Mucosa of gallbladder (tissue), 1 donor: ENCODE measurements around the gene EXTL1. TPM values are rescaled to one million over a fixed set of nuclear protein-coding genes. Genes with fewer than 3 reads are reported as not detected.

ENCODE experiments used
- DNase-seq: peaks from one replicate; pipeline ENCODE4 v3.0.0-alpha.2; 2020; ENCODE audit warnings: low spot score
- total RNA-seq: library from RNA; stranded (reverse); gene quantifications from one replicate; pipeline ENCODE4 v1.2.1, GENCODE V29; 2021
- donor health status: DM: no; HTN: no; CAD: no.

EXTL1 gene
- total RNA-seq, 1 donor from 2014 or later: 1.6 TPM

DNA sequence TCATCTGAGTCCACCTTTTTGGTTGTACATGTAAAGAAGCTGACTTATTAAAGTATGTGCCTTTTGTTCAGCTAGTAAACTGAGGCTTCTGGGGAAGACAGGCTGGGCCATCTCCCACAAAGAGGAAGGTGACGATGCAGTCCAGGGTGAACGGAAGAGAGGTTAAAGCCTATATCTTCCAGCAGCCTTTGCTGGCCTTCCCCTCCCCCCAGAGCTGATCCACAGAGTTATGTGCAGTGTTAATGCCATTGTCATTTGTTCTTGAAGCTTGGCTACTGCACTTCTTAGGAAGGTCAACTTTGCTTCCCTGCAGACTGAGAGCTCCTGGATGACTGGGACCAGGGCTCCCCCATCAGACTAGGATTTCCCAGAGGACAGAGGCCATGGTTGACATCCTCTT is 22.2 kb downstream of the EXTL1 start:
- DNase-seq: no peak

DNA sequence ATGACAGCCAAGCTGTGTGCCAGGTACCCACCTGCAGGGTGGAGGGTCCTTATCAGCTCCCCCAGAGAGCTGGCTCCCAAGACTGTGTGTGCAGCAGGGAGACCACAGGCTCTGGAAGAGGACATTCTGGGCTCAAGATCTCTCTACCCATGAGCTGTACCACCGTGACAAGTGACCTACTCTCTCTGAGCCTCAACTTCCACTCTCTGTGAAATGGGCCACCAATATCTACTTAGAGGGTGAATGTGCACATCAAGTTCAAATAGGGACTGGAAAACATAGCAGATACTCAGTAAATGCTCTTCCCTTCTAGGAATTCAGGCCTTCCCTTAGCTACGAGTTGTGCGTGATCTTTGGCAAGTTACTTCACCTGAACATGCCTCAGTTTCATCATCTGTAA is 22.8 kb downstream of the EXTL1 start:
- no peak for DNase-seq

DNA sequence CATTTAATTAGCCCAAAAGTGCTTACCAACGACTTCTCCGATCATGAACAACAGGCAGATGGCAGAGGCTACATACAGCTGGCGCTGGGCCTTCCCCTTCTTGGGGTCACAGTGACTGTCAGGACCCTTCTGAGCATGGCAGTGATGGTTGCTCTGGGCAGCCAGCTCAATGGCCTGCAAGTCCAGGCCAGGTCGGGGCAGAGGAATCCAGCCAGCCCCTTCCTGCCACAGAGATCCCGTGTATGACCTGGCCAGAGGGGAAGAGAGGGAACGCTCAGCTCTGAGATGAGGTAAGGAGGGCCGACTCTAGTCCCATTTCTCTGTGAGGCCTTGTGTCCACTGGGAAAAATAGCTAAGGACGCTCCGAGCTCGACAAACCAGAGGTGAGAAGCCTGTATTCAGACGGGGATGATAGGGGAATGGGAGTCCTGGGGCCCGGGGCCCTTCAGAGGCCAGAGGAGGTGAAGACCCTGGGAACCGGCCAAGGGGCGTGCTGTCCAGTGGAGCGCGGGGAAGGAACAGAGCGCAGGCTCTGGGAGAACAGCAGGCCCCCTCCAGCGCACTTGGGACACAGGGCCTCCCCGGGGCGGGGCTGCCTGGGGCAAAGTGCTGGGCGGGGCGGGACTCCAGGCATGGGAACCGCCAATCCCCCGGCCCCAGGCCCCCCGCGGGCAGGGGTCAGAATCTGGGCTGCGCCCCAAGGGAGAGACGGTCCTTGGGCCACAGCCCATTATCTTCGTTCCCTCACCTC is 23.6 kb downstream of the EXTL1 start:
- peak; percentile 64 for DNase-seq

DNA sequence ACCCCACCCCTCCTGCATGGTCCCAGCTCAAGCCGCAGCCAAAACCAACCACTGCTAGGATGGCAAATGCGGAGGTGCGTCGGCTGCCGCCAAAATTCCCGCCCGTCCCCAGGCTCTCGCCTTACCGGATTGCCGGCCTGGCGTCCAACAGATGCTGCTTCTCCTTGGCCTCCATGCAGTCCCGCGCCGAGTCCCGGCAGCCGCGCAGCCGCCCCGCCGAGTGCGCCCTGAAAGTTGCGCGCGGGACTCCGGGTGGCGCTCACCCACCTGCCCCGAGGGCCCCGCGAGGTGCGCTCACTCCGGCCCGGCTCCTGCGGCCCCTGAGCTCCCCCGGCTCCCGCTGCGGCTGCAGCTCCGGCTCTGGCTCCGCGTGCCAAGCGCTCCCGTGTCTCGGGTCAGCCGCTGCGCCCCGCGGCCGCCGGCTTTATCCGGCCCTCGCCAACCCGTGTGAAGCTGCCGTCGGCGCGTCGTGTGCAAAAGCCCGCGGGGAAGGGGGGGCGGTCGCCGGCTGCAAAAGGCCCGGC is 24.2 kb downstream of the EXTL1 start, which contains the start of gene SLC30A2:
SLC30A2 (minus strand) TSS at position 397 of the 524 bp plus-strand sequence; CDS start at position 175, 222 bp downstream.
- DNase-seq: no peak

DNA sequence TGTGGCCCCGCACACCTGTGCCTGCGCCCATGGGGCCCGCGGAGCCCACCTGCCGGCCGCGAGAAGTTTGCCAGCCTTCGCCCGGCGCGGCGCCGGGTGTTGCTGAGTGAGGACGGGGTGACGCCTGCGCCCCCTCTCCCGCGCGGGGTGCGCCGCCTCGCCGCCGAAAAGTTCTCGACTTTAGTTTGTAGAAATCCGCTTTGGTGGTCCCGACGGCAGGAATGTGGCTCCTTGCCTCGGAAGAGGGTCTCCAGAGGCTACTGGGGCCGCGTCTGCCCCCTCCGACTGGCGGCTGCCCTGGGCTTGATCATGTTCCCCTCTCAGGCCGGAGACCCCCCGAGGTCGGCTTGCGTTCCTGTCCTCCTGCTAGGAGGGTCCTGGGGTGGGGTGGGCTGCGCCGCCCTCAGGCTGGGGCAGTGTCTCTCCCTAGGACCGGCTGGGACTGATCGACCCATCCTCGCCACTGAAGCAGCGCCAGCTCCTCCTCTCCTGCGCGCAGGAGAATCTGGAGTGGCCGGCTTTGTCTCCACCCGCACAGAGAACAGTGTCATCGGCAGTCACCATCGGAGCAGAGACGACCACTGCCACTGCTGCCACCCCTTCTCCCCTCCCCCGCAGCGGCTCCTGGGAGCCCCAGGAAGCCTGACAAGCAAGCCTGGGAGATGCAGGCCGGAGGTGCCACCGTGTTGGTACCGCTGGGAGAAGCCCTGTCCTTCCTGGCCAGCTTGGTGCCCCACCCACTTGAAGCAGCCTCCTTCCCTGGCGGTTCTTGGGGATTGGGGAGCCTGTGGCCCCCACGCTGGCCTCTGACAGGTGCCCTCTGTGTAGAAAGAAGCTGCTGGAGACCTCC is 24.9 kb downstream of the EXTL1 start:
- DNase-seq: no peak

DNA sequence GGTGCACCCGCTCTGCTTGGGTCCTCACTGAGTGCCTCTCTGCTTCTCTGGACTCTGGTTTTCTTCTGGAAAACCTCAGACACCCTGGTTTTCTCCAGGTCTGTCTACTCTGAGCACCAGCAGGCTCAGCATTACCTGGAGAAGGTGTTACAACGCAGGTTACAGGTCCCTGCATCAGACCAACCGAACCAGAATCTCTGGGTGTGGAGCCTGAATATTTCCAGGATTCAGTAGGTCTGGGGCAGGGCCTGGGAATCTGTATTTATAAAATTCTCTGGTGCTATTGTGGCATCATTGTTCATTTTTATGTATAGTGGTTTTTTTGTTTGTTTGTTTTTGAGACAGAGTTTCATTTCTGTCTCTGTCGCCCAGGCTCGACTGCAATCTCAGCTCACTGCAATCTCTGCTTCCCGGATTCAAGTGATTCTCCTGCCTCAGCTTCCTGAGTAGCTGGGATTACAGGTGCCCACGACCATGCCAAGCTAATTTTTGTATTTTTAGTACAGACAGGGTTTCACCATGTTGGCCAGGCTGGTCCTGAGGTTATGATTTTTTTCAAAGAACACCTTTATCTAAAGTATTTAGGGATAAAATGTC is 25.8 kb downstream of the EXTL1 start:
- no peak for DNase-seq

DNA sequence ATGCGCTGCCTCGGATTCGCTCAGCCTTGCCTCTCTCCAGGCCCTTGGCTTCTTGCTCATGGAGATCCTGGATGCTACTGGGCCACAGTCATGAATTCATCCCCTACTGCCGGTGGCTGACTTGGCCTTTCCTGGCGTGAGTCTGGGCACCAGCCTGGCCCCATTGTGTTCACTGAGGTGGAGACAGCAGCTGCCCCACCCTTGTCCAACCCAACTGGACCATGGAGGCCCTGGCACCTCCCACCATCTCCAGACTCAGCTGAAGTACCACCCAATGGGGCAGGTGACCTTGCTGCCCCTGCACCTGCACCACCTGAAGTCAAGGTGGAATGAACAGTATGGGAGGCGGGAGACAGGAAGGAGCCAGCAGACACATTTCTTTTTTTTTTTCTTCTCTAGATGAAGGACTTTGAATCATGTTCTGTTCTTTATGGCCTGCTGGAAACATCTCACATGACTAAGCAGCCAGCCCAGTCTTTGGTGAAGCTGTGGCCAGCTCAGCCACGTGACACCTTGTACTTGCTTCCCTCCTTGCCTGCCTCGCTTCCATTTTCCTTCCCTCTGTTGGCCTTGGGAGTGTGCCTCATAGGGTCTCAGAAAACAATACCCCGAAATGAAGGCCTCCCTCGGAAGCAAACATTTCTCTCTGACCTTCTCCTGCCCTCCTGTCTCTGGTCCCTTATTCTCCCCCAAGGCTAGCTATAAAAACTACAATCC is 28.1 kb downstream of the EXTL1 start:
- peak; percentile 77 for DNase-seq

DNA sequence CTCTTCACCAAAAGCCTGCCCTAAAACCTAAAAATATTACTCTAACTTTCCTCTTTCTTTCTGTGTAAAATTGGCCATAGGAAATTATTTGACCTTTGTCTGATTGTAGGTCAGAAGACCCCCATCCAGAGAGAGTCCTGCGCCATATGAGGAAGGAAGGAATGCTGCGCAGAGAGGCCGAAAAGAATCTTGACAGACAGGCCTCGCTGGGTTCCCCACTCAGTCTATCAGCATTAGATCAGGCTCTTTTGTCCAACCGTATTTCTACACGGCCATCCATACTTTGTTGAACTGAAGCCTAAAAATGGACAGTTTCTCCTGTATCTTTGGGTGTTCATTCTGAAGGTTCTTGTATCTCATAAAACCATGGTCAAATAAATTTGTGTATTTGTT is 28.7 kb downstream of the EXTL1 start:
- DNase-seq: no peak

DNA sequence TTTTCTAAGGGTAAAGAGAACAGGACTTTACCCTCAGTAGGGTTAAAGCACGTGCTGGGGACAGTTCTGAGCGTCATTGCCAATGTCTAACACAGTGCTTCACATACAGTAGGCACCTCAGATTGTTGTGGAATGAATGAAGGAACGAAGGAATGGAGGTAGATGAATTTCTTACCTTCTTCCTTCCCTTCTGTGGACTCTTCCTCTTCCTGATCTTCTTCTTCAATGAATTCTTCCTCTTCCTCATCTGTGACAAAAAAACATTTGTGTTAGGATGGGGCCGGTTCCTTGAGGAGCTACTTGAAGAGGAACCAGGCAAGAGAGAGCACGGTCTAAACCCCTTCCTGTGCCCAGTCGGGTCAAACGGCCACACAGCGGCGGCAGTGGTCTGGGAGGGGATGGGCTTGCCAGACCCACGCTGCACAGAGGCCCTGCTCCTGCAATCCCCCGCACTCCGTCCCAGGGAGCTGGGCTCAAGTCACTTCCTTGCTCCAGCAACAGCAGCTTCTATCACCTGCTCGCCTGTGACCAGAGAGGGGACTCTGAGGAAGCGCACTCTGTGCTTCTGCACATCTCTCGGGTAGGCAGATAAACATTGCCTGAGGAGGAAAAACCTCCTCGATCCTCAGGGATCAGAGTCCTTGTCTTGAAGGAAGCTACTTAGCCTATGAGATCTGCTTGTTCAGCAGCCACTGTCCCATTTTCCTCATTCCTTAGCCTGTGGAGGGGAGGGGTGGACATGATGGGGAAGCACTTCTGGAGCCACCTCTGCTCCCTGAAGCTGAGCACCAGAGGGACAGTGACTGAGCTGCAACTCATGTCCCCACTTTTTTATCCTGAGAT is 32.4 kb downstream of the EXTL1 start:
- peak; percentile 60 for DNase-seq

DNA sequence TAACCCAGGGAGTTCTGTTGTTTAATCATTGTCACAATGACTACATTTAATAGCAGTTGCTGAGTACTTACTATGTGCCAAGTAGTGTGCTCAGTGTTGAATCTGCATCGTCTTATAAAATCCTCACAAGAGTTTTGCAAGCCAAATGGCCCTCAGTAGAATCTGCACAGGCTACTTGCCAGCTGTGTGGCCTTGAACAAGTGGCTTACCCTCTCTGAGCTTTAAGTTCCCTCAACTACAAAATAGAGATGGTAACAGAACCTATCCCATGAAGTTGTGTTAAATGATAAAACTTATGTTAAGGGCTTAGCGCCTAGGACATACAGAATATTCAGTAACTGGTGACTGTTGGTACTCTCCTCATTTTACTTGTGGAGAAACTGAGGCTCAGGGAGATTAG is 33.5 kb downstream of the EXTL1 start:
- no peak for DNase-seq

DNA sequence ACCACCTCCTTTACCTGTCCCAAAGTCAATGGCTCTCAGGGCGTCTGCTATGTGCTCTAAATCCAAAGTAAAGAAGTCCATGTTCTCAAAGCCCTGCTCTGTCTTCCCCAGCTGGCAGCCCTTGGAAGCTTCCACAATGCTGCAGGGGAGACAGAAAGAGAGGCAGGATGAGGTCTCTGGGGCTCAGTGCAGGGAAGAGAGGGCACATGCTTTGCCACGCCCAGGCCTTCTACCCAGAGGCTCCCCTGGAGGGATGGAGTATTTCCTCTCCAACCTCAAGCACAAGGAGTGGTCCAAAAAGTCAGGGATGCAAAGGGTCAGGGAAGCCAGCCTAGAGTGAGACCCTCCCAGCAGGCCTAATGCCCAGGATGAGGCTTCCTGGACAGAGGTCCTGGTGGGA is 35.6 kb downstream of the EXTL1 start:
- DNase-seq: no peak

DNA sequence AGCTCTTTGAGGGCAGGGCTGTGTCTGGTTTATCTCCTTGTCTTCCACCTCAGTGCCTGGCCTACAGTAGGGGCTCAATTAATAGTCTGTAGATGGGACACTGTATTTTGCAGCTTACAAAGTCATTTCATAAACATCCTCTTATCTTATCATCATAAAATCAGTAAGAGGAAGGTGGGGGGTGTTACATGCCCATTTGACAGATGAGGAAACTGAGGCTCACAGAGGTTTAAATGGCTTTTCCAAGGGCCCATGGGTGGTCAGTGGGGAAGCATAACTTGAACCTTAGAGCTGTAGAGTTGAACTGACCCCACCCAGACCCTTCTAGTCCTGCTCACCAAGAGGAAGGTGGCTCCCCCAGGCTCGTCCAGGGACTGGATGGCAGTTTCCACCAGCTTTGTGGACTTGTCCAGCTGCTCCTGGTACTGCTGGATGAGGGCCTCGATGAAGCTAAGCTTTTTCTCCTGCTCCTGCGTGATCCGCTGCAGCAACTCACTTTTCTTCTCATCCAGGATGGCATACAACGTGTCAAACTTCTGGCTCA is 36.5 kb downstream of the EXTL1 start:
- no peak for DNase-seq

DNA sequence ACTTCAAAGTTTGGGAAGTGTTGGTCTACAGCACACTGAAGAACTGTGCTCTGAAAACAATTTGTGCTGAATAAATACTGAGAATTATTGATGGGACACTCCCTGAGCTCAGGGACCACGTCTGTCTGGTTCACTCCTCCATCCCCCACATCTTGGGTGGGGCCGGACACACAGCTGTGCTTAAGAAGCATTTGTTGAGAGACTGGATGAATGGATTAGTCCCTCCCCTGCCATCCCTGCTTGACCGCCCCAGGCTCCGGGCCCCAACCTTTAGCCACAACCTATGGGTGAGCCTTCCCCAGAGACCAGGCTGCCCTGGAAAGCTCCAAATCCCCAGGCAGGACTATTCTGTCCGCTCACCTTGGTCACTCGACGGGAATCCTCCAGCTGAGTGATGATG is 38.3 kb downstream of the EXTL1 start:
- DNase-seq: no peak

DNA sequence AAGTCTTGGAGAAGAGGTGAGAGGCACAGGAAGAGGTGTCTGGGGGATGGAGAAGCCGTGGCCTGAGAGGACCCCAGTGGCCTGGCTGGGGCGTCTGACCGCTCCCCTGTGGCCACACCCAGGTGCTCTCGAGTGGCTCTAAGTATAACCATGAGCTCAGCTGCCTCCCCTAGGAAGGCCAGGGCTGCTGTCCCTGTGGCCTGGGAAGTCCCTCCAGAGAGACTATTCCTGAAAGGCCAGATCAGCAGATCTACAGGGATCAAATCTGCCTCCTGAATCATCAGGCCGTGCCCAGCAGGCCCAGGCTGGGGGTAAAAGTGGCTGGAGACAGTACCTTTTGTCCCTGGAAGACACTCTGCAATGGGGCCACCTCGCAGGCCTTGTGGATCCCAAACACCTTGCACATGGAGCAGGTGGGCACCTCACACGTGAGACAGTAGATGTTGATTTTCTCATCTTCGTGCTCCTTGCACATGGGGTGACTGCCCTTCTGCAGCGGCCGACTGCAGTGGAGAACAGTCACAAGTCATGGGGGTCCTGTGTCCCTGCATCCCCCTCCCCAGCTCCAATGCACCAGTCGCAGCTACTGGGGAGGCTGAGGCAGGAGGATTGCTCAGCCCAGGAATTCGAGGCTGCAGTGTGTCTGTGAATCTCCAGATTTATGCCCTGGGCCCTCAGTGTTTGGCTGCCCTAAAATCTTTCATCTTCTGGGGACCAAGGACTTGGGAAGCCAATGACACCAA is 39.4 kb downstream of the EXTL1 start:
- no peak for DNase-seq

DNA sequence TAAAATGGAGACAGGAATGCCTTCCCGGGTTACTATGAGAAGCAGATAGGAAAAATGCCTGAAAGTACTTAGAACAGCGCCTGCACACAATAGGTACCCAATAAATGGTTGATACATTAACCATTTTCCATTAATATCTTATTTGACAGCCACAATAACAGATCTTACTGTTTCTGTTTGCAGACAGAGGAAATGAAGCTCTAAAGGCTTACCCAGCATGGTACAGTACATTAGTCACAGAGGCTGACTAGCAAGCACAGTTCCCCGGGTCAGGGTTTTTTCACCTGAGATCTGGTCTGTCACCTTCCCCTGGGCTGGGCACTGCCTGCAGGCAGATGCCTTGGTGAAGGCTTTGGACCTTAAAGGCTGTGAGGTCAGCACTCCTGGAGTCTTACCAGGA is 43.0 kb downstream of the EXTL1 start:
- DNase-seq: peak; percentile 82

DNA sequence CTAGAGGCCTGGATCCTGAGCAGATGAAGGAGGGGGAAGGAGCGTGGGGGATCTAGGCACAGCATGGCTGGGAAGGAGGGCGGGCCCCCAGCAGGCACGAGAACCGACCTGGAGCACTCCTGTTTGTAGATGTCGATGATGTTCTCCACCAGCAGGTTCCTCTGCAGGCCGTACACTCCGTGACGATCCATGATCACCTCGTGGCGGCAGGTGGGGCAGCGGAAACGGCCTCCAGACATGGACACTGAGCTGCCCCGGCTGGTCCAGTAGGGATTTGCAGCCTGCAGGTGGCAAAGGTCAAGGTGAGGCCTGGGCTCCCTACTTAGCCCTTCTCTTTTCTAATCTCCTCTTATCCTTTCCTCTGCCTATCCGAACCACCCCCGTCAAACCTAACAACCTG is 44.6 kb downstream of the EXTL1 start:
- no peak for DNase-seq

DNA sequence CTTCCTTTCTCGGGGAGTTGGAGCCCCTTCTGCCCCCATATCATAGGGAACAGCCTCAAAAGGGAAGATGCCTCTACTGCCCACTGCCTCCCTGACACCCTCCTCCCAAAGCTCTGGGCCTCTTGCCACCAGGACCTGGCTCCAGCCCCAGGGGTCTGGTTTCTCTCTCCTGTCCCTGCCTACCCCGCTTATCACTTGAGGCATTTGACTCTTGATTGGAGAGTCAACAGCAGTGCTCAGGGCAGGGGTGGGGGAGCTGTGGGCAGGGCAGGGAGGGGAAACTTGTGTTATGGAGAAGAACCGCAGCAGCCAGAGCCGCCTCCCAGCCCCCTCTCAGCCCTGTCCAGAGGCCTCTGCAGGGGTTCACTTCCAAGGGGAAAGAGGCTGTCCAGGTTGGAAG is 45.3 kb downstream of the EXTL1 start:
- no peak for DNase-seq

DNA sequence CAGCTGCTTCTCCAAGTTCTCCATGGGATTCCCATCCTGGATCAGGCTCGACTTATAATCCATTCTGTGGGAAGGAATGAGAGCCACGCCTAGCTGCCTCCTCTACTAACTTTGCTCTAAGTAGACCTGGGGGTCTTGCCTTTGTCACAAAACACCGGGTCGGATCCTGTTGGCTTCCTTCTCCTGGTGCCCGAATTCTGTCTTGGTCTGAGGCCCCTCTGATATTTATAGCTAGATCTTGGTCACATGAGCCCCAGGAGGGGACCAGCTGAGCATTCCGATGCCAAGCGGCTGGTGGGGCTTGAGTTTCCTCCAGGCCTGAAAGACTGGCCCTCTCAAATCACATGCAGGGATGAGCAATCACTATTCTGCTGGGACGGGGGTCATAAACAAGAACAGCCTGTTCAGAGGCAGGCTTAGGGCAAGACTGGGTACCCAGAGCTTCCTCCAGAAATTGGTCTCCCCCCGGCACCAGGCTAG is 45.9 kb downstream of the EXTL1 start, which contains the start of gene TRIM63:
TRIM63 (minus strand) TSS at position 199 of the 480 bp plus-strand sequence; CDS start at position 63, 136 bp downstream.
- DNase-seq: no peak

DNA sequence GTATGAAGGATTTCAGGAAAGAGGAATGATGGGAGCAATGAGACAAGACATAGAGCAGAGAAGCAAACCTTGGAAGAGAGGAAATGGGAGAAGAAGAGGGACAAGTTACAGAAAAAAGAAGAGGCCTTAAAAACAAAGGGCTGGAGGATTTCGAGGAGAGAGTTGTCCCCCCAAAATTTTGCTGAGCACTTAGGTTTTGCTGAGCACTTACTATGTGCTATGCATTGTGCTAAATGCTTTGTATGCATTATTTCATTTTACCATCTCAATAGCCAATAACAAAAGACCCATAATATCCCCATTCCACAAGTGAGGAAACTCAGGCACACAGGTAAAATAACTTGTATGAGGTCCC is 48.3 kb downstream of the EXTL1 start:
- no peak for DNase-seq
